HEK293T (cell line): ENCODE data around the gene TRIM71.

Experiments
- CTCF ChIA-PET: fragments of 350-600 bp; formaldehyde crosslinking; extraction: SDS; loops from one replicate; lab custom pipeline; 2021; ENCODE audit warnings: antibody characterized with exemption, inconsistent platforms; lab: Yijun Ruan, JAX
- POLR2A ChIA-PET: fragments of 350-600 bp; formaldehyde crosslinking; extraction: SDS; loops from one replicate; lab custom pipeline; 2020; ENCODE audit warnings: antibody characterized with exemption, inconsistent platforms; lab: Yijun Ruan, JAX
- DNase-seq: peaks from one replicate; pipeline ENCODE4 v3.0.0; 2012; ENCODE audit warnings: mixed read lengths; ENCODE audit errors: extremely low spot score
- ARNT ChIP-seq: fragments of 450-650 bp; IDR thresholded peaks from 2 replicates; pipeline ENCODE4 v1.6.1; 2017; ENCODE audit warnings: mild to moderate bottlenecking
- BHLHE40 ChIP-seq: fragments of 450-650 bp; IDR thresholded peaks from 2 replicates; pipeline ENCODE4 v1.6.1; 2016; ENCODE audit warnings: mild to moderate bottlenecking, moderate library complexity, borderline replicate concordance
- CTBP1 ChIP-seq: fragments of 450-650 bp; IDR thresholded peaks from 2 replicates; pipeline ENCODE4 v1.6.1; 2016; ENCODE audit warnings: borderline replicate concordance
- ELF4 ChIP-seq: fragments of 450-650 bp; IDR thresholded peaks from 2 replicates; pipeline ENCODE4 v1.6.1; 2017; ENCODE audit warnings: antibody characterized with exemption
- FOXA1 ChIP-seq: fragments of 450-650 bp; IDR thresholded peaks from 2 replicates; pipeline ENCODE4 v1.6.1; 2016; ENCODE audit warnings: mild to moderate bottlenecking
- FOXK2 ChIP-seq: fragments of 450-650 bp; IDR thresholded peaks from 2 replicates; pipeline ENCODE4 v1.6.1; 2016; ENCODE audit warnings: mild to moderate bottlenecking
- FOXM1 ChIP-seq: fragments of 450-650 bp; IDR thresholded peaks from 2 replicates; pipeline ENCODE4 v1.6.1; 2017; ENCODE audit warnings: mild to moderate bottlenecking, borderline replicate concordance
- HDGF ChIP-seq: fragments of 450-650 bp; IDR thresholded peaks from 2 replicates; pipeline ENCODE4 v1.6.1; 2017; ENCODE audit warnings: antibody characterized with exemption, borderline replicate concordance
- L3MBTL2 ChIP-seq: fragments of 450-650 bp; conservative IDR thresholded peaks from 2 replicates; pipeline ENCODE4 v1.6.1; 2016; ENCODE audit warnings: mild to moderate bottlenecking
- LEF1 ChIP-seq: fragments of 450-650 bp; IDR thresholded peaks from 2 replicates; pipeline ENCODE4 v1.6.1; 2017; ENCODE audit warnings: mild to moderate bottlenecking, borderline replicate concordance
- NFRKB ChIP-seq: fragments of 450-650 bp; IDR thresholded peaks from 2 replicates; pipeline ENCODE4 v1.6.1; 2016; ENCODE audit warnings: mild to moderate bottlenecking, moderate library complexity
- PKNOX1 ChIP-seq: fragments of 450-650 bp; IDR thresholded peaks from 2 replicates; pipeline ENCODE4 v1.6.1; 2016
- SP1 ChIP-seq: fragments of 450-650 bp; IDR thresholded peaks from 2 replicates; pipeline ENCODE4 v1.6.1; 2017
- SUZ12 ChIP-seq: fragments of 450-650 bp; IDR thresholded peaks from 2 replicates; pipeline ENCODE4 v1.6.1; 2016; ENCODE audit warnings: mild to moderate bottlenecking
- TARDBP ChIP-seq: fragments of 450-650 bp; IDR thresholded peaks from 2 replicates; pipeline ENCODE4 v1.6.1; 2016
- ZNF384 ChIP-seq: fragments of 450-650 bp; IDR thresholded peaks from 2 replicates; pipeline ENCODE4 v1.6.1; 2016

TRIM71 gene

GRCh38 chr3:32855350-32855953 lies 37.7 kb downstream of the TRIM71 start:
- POLR2A ChIA-PET = no interaction called here

GRCh38 chr3:32856355-32856889 lies 38.6 kb downstream of the TRIM71 start:
- ChIA-PET POLR2A (interaction anchor here (0.6 kb wide), 1 partner anchor 267 kb away, joined by 3 read pairs; no protein-coding TSS in a partner anchor), CTCF (no interaction called here)
- TF ChIP-seq SP1 (no peak), BHLHE40 (no peak), HDGF (no peak), NFRKB (no peak), FOXM1 (no peak), TARDBP (no peak), ARNT (no peak), L3MBTL2 (no peak), CTBP1 (no peak), ZNF384 (no peak), LEF1 (no peak), FOXK2 (no peak), SUZ12 (no peak), FOXA1 (no peak)
- no peak for DNase-seq

More at GRCh38 chr3:32855350-32855953, 37.7 kb downstream of the TRIM71 start:
- no peak for DNase-seq
- TF ChIP-seq PKNOX1 (no peak), L3MBTL2 (no peak), BHLHE40 (no peak), ARNT (no peak), NFRKB (no peak), SUZ12 (no peak), CTBP1 (no peak), ELF4 (no peak), ZNF384 (no peak), FOXM1 (no peak), HDGF (no peak), TARDBP (no peak), FOXK2 (no peak), SP1 (no peak), LEF1 (no peak), FOXA1 (no peak)
- CTCF ChIA-PET = no interaction called here

- ChIA-PET POLR2A (interaction anchor here (0.6 kb wide), 1 partner anchor 268 kb away, joined by 3 read pairs; no protein-coding TSS in a partner anchor), CTCF (no interaction called here)
- TF ChIP-seq BHLHE40 (no peak), SP1 (no peak), ARNT (no peak), HDGF (no peak), PKNOX1 (no peak), SUZ12 (no peak), LEF1 (no peak), NFRKB (no peak)
- DNase-seq = no peak
Observed at GRCh38 chr3:32856901-32857507, 39.2 kb downstream of the TRIM71 start.

- CTCF ChIA-PET = interaction anchor here (0.9 to 1.1 kb wide), 2 partner anchors 14 to 217 kb away, joined by 3 read pairs; no protein-coding TSS in a partner anchor
- POLR2A ChIA-PET = no interaction called here
- DNase-seq = no peak
- TF ChIP-seq FOXA1 (no peak), SUZ12 (no peak), CTBP1 (no peak)
Observed at GRCh38 chr3:32857921-32858320, 40.1 kb downstream of the TRIM71 start.

- no peak for DNase-seq
- TF ChIP-seq LEF1 (no peak), ZNF384 (no peak), ELF4 (no peak), TARDBP (no peak), ARNT (no peak), SP1 (no peak), HDGF (no peak)
- CTCF ChIA-PET = no interaction called here
- POLR2A ChIA-PET = no interaction called here
Observed at GRCh38 chr3:32859604-32860237, 41.9 kb downstream of the TRIM71 start.

GRCh38 chr3:32860499-32860898 lies 42.7 kb downstream of the TRIM71 start:
- DNase-seq = no peak
- POLR2A ChIA-PET = interaction anchor here (0.7 kb wide), 1 partner anchor 12 kb away, joined by 3 read pairs; no protein-coding TSS in a partner anchor
- TF ChIP-seq FOXK2 = no peak
- no peak for TF ChIP-seq PKNOX1
- TF ChIP-seq BHLHE40 = no peak
- TF ChIP-seq ARNT = no peak
- TF ChIP-seq SUZ12 = no peak
- TF ChIP-seq ZNF384 = no peak
- no peak for TF ChIP-seq L3MBTL2
- TF ChIP-seq FOXA1 = no peak
- TF ChIP-seq HDGF = no peak
- TF ChIP-seq ELF4 = no peak
- no peak for TF ChIP-seq SP1
- no peak for TF ChIP-seq LEF1
- no peak for TF ChIP-seq FOXM1
- no peak for TF ChIP-seq CTBP1
- CTCF ChIA-PET = no interaction called here
